Measurements from ENCODE around the gene PFDN2. TPM values are rescaled to one million over a fixed set of nuclear protein-coding genes. Genes with fewer than 3 reads are reported as not detected.

The PFDN2 gene
- total and polyA plus RNA-seq, 2 experiments from 2014 or later, result 47.6 to 93.2 TPM

- TF ChIP-seq EZH2phosphoT487 (IDR thresholded peaks at IDR 0.05; ENCODE audit: low read depth, severe bottlenecking, unreplicated experiment), result no peak
- TF ChIP-seq, protein P1, sequence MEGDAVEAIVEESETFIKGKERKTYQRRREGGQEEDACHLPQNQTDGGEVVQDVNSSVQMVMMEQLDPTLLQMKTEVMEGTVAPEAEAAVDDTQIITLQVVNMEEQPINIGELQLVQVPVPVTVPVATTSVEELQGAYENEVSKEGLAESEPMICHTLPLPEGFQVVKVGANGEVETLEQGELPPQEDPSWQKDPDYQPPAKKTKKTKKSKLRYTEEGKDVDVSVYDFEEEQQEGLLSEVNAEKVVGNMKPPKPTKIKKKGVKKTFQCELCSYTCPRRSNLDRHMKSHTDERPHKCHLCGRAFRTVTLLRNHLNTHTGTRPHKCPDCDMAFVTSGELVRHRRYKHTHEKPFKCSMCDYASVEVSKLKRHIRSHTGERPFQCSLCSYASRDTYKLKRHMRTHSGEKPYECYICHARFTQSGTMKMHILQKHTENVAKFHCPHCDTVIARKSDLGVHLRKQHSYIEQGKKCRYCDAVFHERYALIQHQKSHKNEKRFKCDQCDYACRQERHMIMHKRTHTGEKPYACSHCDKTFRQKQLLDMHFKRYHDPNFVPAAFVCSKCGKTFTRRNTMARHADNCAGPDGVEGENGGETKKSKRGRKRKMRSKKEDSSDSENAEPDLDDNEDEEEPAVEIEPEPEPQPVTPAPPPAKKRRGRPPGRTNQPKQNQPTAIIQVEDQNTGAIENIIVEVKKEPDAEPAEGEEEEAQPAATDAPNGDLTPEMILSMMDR (IDR thresholded peaks at IDR 0.05; ENCODE audit: poor library complexity), result no peak
- TF ChIP-seq EZH2 (IDR thresholded peaks at IDR 0.05; ENCODE audit: borderline replicate concordance), result no peak
- Histone ChIP-seq H3K4me3 (no peak overlapping the region), H2AFZ (no peak overlapping the region), H3K27me3 (no peaks in the 10 kb centered on the region), H3K9me2 (replicated peaks; ENCODE audit: insufficient read depth) (no peaks in the 10 kb centered on the region), H3K4me1 (ENCODE audit: insufficient read depth) (no peaks in the 10 kb centered on the region), H3K9me3 (ENCODE audit: low read depth) (no peaks in the 10 kb centered on the region), H3K4me2 (no peak overlapping the region), H3K36me3 (replicated peaks; ENCODE audit: insufficient read depth, low read depth) (no peaks in the 10 kb centered on the region), H4K20me1 (ENCODE audit: insufficient read depth, poor library complexity, severe bottlenecking) (no peaks in the 10 kb centered on the region), H3K27ac (no peak overlapping the region), H3K79me2 (no peaks in the 10 kb centered on the region)
- no peak for DNase-seq (ENCODE audit: low spot score)
- WGBS (ENCODE audit: low lambda C conversion rate, missing lambda C conversion rate), result 89% methylated on average over 17 of the region's 19 CpGs
Measured at GRCh38 chr1:161072751-161073449, 44.9 kb downstream of the PFDN2 start.

DNA sequence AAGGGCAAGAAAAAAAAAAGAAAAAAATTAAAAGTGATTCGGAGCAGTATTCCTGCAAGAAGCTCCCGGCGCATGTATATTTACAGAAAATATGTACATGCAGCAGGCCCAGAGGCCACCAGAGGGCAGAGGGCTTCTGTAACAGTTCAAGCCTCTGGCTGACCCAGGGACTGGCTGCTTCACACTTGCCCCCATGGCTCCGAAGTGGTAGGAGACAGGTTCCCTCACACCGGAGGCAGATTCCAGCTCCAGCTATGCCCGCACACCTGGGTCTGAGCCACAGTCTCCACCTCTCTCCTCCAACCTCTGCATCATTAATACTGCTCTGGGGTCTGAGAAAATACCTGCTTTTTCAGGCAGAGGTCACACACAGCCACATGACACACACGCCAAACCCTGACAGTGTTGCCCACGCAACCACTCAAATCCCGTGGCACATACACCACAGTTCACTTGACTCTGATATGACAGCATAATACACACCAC is 45.9 kb downstream of the PFDN2 start:
- H3K27me3 ChIP-seq, result no peaks in the 10 kb centered on the region
- peak; percentile 74 for DNase-seq (ENCODE audit: low spot score)
- H3K27ac ChIP-seq, result no peak overlapping the region
- H4K20me1 ChIP-seq (ENCODE audit: insufficient read depth, poor library complexity, severe bottlenecking), result no peaks in the 10 kb centered on the region
- TF ChIP-seq, protein P1 (IDR thresholded peaks at IDR 0.05; ENCODE audit: poor library complexity), result peak; percentile 59
- no peak for TF ChIP-seq EZH2 (IDR thresholded peaks at IDR 0.05; ENCODE audit: borderline replicate concordance)
- H3K9me3 ChIP-seq (ENCODE audit: low read depth), result no peaks in the 10 kb centered on the region
- WGBS (ENCODE audit: low lambda C conversion rate, missing lambda C conversion rate), result 61% methylated on average over 9 of the region's 9 CpGs
- H3K4me2 ChIP-seq, result no peak overlapping the region
- H3K4me3 ChIP-seq, result no peak overlapping the region
- no peaks in the 10 kb centered on the region for H3K36me3 ChIP-seq (replicated peaks; ENCODE audit: insufficient read depth, low read depth)
- no peaks in the 10 kb centered on the region for H3K9me2 ChIP-seq (replicated peaks; ENCODE audit: insufficient read depth)
- no peaks in the 10 kb centered on the region for H3K79me2 ChIP-seq
- no peak overlapping the region for H2AFZ ChIP-seq
- no peaks in the 10 kb centered on the region for H3K4me1 ChIP-seq (ENCODE audit: insufficient read depth)

- H4K20me1 ChIP-seq (ENCODE audit: insufficient read depth, poor library complexity, severe bottlenecking), result no peaks in the 10 kb centered on the region
- H3K4me1 ChIP-seq (ENCODE audit: insufficient read depth), result no peaks in the 10 kb centered on the region
- 81% methylated on average over 4 of the region's 4 CpGs for WGBS (ENCODE audit: low lambda C conversion rate, missing lambda C conversion rate)
Measured at GRCh38 chr1:161070761-161071160, 47.1 kb downstream of the PFDN2 start.

More at GRCh38 chr1:161070761-161071160, 47.1 kb downstream of the PFDN2 start:
- Histone ChIP-seq H3K79me2 (no peaks in the 10 kb centered on the region), H2AFZ (no peak overlapping the region), H3K36me3 (replicated peaks; ENCODE audit: insufficient read depth, low read depth) (no peaks in the 10 kb centered on the region), H3K9me3 (ENCODE audit: low read depth) (no peaks in the 10 kb centered on the region), H3K27me3 (no peaks in the 10 kb centered on the region), H3K4me2 (no peak overlapping the region), H3K4me3 (no peak overlapping the region), H3K27ac (no peak overlapping the region), H3K9me2 (replicated peaks; ENCODE audit: insufficient read depth) (no peaks in the 10 kb centered on the region)
- DNase-seq (ENCODE audit: low spot score), result no peak
- TF ChIP-seq EZH2phosphoT487 (IDR thresholded peaks at IDR 0.05; ENCODE audit: low read depth, severe bottlenecking, unreplicated experiment) (no peak), EZH2 (IDR thresholded peaks at IDR 0.05; ENCODE audit: borderline replicate concordance) (no peak)
- TF ChIP-seq, protein P1 (IDR thresholded peaks at IDR 0.05; ENCODE audit: poor library complexity), result no peak
